ENCODE measurements around the gene PHLDA2.

- no peak for TF ChIP-seq CTCF (conservative IDR thresholded peaks at IDR 0.05; ENCODE audit: low read length)
- no peak for TF ChIP-seq EZH2phosphoT487 (IDR thresholded peaks at IDR 0.05; ENCODE audit: borderline replicate concordance)
Observed at GRCh38 chr11:2880646-2881045, 48.6 kb downstream of the PHLDA2 start.

All from Loucy (cell line).